HEK293 (cell line): ENCODE data around the gene WAC.

Experiments used
- EGR2 ChIP-seq: fragments of 450-650 bp; formaldehyde crosslinking; IDR thresholded peaks from 2 replicates; pipeline ENCODE4 v1.5.1; 2016; ENCODE audit warnings: low read depth, missing biosample characterization, missing genetic modification characterization
- GLI4 ChIP-seq: fragments of 450-650 bp; formaldehyde crosslinking; IDR thresholded peaks from 2 replicates; pipeline ENCODE4 v1.5.1; 2016; ENCODE audit warnings: missing biosample characterization, missing genetic modification characterization
- HIC1 ChIP-seq: fragments of 450-650 bp; formaldehyde crosslinking; IDR thresholded peaks from 2 replicates; pipeline ENCODE4 v1.5.1; 2016; ENCODE audit warnings: missing biosample characterization, missing genetic modification characterization
- HOXC10 ChIP-seq: sonication (generic); formaldehyde crosslinking; IDR thresholded peaks from 2 replicates; pipeline ENCODE4 v1.8.1; 2023; ENCODE audit warnings: mild to moderate bottlenecking, missing genetic modification reagents
- INSM2 ChIP-seq: fragments of 450-650 bp; formaldehyde crosslinking; IDR thresholded peaks from 2 replicates; pipeline ENCODE4 v1.5.1; 2016; ENCODE audit warnings: missing biosample characterization, missing genetic modification characterization
- KLF10 ChIP-seq: fragments of 450-650 bp; IDR thresholded peaks from 2 replicates; pipeline ENCODE4 v1.5.1; 2018; ENCODE audit warnings: missing biosample characterization, mild to moderate bottlenecking, missing genetic modification characterization
- KLF8 ChIP-seq: fragments of 450-650 bp; formaldehyde crosslinking; IDR thresholded peaks from 2 replicates; pipeline ENCODE4 v1.5.1; 2016; ENCODE audit warnings: missing biosample characterization, missing genetic modification characterization
- KLF9 ChIP-seq: fragments of 450-650 bp; formaldehyde crosslinking; IDR thresholded peaks from 2 replicates; pipeline ENCODE4 v1.5.1; 2016; ENCODE audit warnings: missing biosample characterization, missing genetic modification characterization, low read depth
- PRDM10 ChIP-seq: fragments of 450-650 bp; formaldehyde crosslinking; IDR thresholded peaks from 2 replicates; pipeline ENCODE4 v1.5.1; 2016; ENCODE audit warnings: missing biosample characterization, missing genetic modification characterization
- REST ChIP-seq: fragments of 450-650 bp; formaldehyde crosslinking; IDR thresholded peaks from 2 replicates; pipeline ENCODE4 v1.5.1; 2016; ENCODE audit warnings: missing biosample characterization, missing genetic modification characterization
- SALL2 ChIP-seq: fragments of 450-650 bp; formaldehyde crosslinking; IDR thresholded peaks from 2 replicates; pipeline ENCODE4 v1.5.0; 2017; ENCODE audit warnings: missing biosample characterization, mild to moderate bottlenecking, missing genetic modification characterization, borderline replicate concordance
- YY1 ChIP-seq: fragments of 450-650 bp; formaldehyde crosslinking; IDR thresholded peaks from 2 replicates; pipeline ENCODE4 v1.5.1; 2018; ENCODE audit warnings: missing biosample characterization, missing genetic modification characterization
- ZBTB20 ChIP-seq: fragments of 450-650 bp; formaldehyde crosslinking; IDR thresholded peaks from 2 replicates; pipeline ENCODE4 v1.5.1; 2016; ENCODE audit warnings: missing biosample characterization, missing genetic modification characterization
- ZBTB49 ChIP-seq: fragments of 450-650 bp; formaldehyde crosslinking; IDR thresholded peaks from 2 replicates; pipeline ENCODE4 v1.5.1; 2016; ENCODE audit warnings: missing biosample characterization, missing genetic modification characterization, low read depth
- ZEB2 ChIP-seq: fragments of 450-650 bp; formaldehyde crosslinking; IDR thresholded peaks from 2 replicates; pipeline ENCODE4 v1.5.1; 2016; ENCODE audit warnings: missing biosample characterization, missing genetic modification characterization
- ZFP3 ChIP-seq: fragments of 450-650 bp; formaldehyde crosslinking; IDR thresholded peaks from 2 replicates; pipeline ENCODE4 v1.5.1; 2016; ENCODE audit warnings: low read depth, missing biosample characterization, missing genetic modification characterization
- ZNF146 ChIP-seq: fragments of 450-650 bp; formaldehyde crosslinking; IDR thresholded peaks from 2 replicates; pipeline ENCODE4 v1.5.1; 2016; ENCODE audit warnings: missing biosample characterization, missing genetic modification characterization
- ZNF248 ChIP-seq: fragments of 450-650 bp; formaldehyde crosslinking; IDR thresholded peaks from 2 replicates; pipeline ENCODE4 v1.5.1; 2017; ENCODE audit warnings: missing biosample characterization, missing genetic modification characterization
- ZNF426 ChIP-seq: fragments of 450-650 bp; formaldehyde crosslinking; IDR thresholded peaks from 2 replicates; pipeline ENCODE4 v1.5.1; 2017; ENCODE audit warnings: missing biosample characterization, missing genetic modification characterization, mild to moderate bottlenecking, inconsistent platforms, moderate library complexity
- ZNF501 ChIP-seq: fragments of 450-650 bp; formaldehyde crosslinking; IDR thresholded peaks from 2 replicates; pipeline ENCODE4 v1.5.1; 2016; ENCODE audit warnings: missing biosample characterization, missing genetic modification characterization
- ZNF558 ChIP-seq: fragments of 450-650 bp; formaldehyde crosslinking; IDR thresholded peaks from 2 replicates; pipeline ENCODE4 v1.5.1; 2016; ENCODE audit warnings: missing biosample characterization, missing genetic modification characterization
- ZNF624 ChIP-seq: fragments of 450-650 bp; formaldehyde crosslinking; IDR thresholded peaks from 2 replicates; pipeline ENCODE4 v1.5.1; 2017; ENCODE audit warnings: missing biosample characterization, missing genetic modification characterization
- ZNF747 ChIP-seq: fragments of 450-650 bp; formaldehyde crosslinking; IDR thresholded peaks from 2 replicates; pipeline ENCODE4 v1.5.1; 2016; ENCODE audit warnings: missing biosample characterization, missing genetic modification characterization
- ZSCAN4 ChIP-seq: fragments of 450-650 bp; formaldehyde crosslinking; IDR thresholded peaks from 2 replicates; pipeline ENCODE4 v1.5.1; 2017; ENCODE audit warnings: missing biosample characterization, missing genetic modification characterization

WAC gene

GRCh38 chr10:28532337-28533185 is at the start of gene WAC (continued):
- TF ChIP-seq HOXC10 (CRISPR knock-in tag) (0 out of 2 replicates have a peak, but pooled peaks have one; percentile 48), REST (tag by site-specific recombination) (no peak; the same call in 1 of the 2 replicates), ZNF426 (tag by site-specific recombination) (no peak), KLF10 (0 out of 2 replicates have a peak, but pooled peaks have one; percentile 19), INSM2 (tag by site-specific recombination) (no peak), KLF8 (tag by site-specific recombination) (peak; percentile 97), ZNF624 (tag by site-specific recombination) (no peak), GLI4 (no peak), ZNF501 (tag by site-specific recombination) (peak; percentile 94), EGR2 (tag by site-specific recombination) (peak; percentile 90; the same call in 1 of the 2 replicates), YY1 (tag by site-specific recombination) (peak; percentile 89), HIC1 (tag by site-specific recombination) (no peak), ZBTB20 (tag by site-specific recombination) (peak; percentile 11), ZNF248 (tag by site-specific recombination) (no peak), ZNF146 (tag by site-specific recombination) (no peak; the same call in 1 of the 2 replicates), KLF9 (tag by site-specific recombination) (no peak), ZEB2 (peak; percentile 82), SALL2 (tag by site-specific recombination) (no peak), ZNF558 (tag by site-specific recombination) (no peak), PRDM10 (tag by site-specific recombination) (no peak), ZSCAN4 (no peak), ZBTB49 (tag by site-specific recombination) (no peak), ZNF747 (tag by site-specific recombination) (no peak), ZFP3 (tag by site-specific recombination) (no peak)
